ENCODE measurements around the gene BAZ1A.
A peak's percentile ranks its signal among the peaks of the same experiment; 100 is the strongest.

DNA sequence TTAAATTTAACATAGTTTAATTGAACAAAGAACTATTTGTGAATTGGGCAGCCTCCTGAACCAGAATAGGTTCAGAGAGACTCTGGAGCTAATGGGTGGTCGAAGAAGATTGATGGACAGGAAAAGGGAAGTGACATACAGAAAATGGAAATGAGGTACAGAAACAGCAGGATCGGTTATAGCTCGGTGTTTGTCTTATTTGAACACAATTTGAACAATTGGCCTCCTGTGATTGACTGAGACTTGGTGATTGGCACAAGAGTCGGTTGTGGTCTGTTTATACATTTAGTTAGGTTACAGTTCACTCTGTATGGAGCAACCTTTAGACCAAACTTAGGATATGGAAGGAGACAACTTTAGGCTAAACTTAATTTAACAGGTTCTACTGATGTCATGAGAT lies 142.4 kb downstream of the BAZ1A start:
- TF ChIP-seq, protein P1, sequence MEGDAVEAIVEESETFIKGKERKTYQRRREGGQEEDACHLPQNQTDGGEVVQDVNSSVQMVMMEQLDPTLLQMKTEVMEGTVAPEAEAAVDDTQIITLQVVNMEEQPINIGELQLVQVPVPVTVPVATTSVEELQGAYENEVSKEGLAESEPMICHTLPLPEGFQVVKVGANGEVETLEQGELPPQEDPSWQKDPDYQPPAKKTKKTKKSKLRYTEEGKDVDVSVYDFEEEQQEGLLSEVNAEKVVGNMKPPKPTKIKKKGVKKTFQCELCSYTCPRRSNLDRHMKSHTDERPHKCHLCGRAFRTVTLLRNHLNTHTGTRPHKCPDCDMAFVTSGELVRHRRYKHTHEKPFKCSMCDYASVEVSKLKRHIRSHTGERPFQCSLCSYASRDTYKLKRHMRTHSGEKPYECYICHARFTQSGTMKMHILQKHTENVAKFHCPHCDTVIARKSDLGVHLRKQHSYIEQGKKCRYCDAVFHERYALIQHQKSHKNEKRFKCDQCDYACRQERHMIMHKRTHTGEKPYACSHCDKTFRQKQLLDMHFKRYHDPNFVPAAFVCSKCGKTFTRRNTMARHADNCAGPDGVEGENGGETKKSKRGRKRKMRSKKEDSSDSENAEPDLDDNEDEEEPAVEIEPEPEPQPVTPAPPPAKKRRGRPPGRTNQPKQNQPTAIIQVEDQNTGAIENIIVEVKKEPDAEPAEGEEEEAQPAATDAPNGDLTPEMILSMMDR (IDR thresholded peaks at IDR 0.05 in 2 of 3, conservative IDR thresholded peaks at IDR 0.05 in 1 of 3; ENCODE audit: control insufficient read depth in 2 of 3, extremely low read depth in 1 of 3, insufficient read depth in 1 of 3, low read depth in 3 of 3, low read length in 3 of 3), result no peak
- TF ChIP-seq SPI1 (IDR thresholded peaks at IDR 0.05; ENCODE audit: borderline replicate concordance, insufficient read depth, low read depth, low read length) (peak; percentile 30; the same call in 1 of the 2 replicates), EZH2 (IDR thresholded peaks at IDR 0.05; ENCODE audit: borderline replicate concordance, control insufficient read depth, low read depth, low read length) (no peak), EP300 (IDR thresholded peaks at IDR 0.05; ENCODE audit: borderline replicate concordance in 1 of 2, control insufficient read depth in 1 of 2, low read depth in 2 of 2, low read length in 2 of 2) (no peak), POLR2AphosphoS5 (IDR thresholded peaks at IDR 0.05; ENCODE audit: low read length) (no peak), NFYA (IDR thresholded peaks at IDR 0.05; ENCODE audit: borderline replicate concordance, low read depth, low read length) (no peak), CREB1 (IDR thresholded peaks at IDR 0.05; ENCODE audit: low read depth) (no peak), CEBPB (IDR thresholded peaks at IDR 0.05; ENCODE audit: borderline replicate concordance in 1 of 2, low read depth in 2 of 2, low read length in 2 of 2) (no peak), YY1 (IDR thresholded peaks at IDR 0.05; ENCODE audit: low read depth, low read length) (no peak), ZNF207 (IDR thresholded peaks at IDR 0.05; ENCODE audit: borderline replicate concordance) (no peak), SIN3A (IDR thresholded peaks at IDR 0.05; ENCODE audit: low read depth, low read length) (no peak)
- TF ChIP-seq, protein P2, sequence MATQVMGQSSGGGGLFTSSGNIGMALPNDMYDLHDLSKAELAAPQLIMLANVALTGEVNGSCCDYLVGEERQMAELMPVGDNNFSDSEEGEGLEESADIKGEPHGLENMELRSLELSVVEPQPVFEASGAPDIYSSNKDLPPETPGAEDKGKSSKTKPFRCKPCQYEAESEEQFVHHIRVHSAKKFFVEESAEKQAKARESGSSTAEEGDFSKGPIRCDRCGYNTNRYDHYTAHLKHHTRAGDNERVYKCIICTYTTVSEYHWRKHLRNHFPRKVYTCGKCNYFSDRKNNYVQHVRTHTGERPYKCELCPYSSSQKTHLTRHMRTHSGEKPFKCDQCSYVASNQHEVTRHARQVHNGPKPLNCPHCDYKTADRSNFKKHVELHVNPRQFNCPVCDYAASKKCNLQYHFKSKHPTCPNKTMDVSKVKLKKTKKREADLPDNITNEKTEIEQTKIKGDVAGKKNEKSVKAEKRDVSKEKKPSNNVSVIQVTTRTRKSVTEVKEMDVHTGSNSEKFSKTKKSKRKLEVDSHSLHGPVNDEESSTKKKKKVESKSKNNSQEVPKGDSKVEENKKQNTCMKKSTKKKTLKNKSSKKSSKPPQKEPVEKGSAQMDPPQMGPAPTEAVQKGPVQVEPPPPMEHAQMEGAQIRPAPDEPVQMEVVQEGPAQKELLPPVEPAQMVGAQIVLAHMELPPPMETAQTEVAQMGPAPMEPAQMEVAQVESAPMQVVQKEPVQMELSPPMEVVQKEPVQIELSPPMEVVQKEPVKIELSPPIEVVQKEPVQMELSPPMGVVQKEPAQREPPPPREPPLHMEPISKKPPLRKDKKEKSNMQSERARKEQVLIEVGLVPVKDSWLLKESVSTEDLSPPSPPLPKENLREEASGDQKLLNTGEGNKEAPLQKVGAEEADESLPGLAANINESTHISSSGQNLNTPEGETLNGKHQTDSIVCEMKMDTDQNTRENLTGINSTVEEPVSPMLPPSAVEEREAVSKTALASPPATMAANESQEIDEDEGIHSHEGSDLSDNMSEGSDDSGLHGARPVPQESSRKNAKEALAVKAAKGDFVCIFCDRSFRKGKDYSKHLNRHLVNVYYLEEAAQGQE (IDR thresholded peaks at IDR 0.05; ENCODE audit: low read depth, low read length), result no peak
- TF ChIP-seq, protein P3, sequence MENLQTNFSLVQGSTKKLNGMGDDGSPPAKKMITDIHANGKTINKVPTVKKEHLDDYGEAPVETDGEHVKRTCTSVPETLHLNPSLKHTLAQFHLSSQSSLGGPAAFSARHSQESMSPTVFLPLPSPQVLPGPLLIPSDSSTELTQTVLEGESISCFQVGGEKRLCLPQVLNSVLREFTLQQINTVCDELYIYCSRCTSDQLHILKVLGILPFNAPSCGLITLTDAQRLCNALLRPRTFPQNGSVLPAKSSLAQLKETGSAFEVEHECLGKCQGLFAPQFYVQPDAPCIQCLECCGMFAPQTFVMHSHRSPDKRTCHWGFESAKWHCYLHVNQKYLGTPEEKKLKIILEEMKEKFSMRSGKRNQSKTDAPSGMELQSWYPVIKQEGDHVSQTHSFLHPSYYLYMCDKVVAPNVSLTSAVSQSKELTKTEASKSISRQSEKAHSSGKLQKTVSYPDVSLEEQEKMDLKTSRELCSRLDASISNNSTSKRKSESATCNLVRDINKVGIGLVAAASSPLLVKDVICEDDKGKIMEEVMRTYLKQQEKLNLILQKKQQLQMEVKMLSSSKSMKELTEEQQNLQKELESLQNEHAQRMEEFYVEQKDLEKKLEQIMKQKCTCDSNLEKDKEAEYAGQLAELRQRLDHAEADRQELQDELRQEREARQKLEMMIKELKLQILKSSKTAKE (IDR thresholded peaks at IDR 0.05; ENCODE audit: low read depth, poor library complexity, severe bottlenecking), result no peak
- TF ChIP-seq, protein P4, sequence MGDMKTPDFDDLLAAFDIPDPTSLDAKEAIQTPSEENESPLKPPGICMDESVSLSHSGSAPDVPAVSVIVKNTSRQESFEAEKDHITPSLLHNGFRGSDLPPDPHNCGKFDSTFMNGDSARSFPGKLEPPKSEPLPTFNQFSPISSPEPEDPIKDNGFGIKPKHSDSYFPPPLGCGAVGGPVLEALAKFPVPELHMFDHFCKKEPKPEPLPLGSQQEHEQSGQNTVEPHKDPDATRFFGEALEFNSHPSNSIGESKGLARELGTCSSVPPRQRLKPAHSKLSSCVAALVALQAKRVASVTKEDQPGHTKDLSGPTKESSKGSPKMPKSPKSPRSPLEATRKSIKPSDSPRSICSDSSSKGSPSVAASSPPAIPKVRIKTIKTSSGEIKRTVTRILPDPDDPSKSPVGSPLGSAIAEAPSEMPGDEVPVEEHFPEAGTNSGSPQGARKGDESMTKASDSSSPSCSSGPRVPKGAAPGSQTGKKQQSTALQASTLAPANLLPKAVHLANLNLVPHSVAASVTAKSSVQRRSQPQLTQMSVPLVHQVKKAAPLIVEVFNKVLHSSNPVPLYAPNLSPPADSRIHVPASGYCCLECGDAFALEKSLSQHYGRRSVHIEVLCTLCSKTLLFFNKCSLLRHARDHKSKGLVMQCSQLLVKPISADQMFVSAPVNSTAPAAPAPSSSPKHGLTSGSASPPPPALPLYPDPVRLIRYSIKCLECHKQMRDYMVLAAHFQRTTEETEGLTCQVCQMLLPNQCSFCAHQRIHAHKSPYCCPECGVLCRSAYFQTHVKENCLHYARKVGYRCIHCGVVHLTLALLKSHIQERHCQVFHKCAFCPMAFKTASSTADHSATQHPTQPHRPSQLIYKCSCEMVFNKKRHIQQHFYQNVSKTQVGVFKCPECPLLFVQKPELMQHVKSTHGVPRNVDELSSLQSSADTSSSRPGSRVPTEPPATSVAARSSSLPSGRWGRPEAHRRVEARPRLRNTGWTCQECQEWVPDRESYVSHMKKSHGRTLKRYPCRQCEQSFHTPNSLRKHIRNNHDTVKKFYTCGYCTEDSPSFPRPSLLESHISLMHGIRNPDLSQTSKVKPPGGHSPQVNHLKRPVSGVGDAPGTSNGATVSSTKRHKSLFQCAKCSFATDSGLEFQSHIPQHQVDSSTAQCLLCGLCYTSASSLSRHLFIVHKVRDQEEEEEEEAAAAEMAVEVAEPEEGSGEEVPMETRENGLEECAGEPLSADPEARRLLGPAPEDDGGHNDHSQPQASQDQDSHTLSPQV (IDR thresholded peaks at IDR 0.05), result no peak

Measured in GM12878 (cell line).